Superior temporal gyrus (tissue), 1 donor: Measurements from ENCODE around the gene KIAA1217.
"Not testable (repeated sequence)": the region's sequence is repeated elsewhere in the genome, so short reads cannot be mapped to it uniquely, and the experiment has no call there.

Experiments used
- DNase-seq: peaks from one replicate; pipeline ENCODE4 v3.0.0-alpha.2; 2016; ENCODE audit errors: extremely low spot score

KIAA1217 gene

GRCh38 chr10:24340883-24341282 lies 131.9 kb downstream of the KIAA1217 start:
- DNase-seq, result no peak

- no peak for DNase-seq
Observed at GRCh38 chr10:24341371-24341770, 132.4 kb downstream of the KIAA1217 start.

- no peak for DNase-seq
Observed at GRCh38 chr10:24341897-24342296, 133.0 kb downstream of the KIAA1217 start.

GRCh38 chr10:24343686-24344085 lies 134.7 kb downstream of the KIAA1217 start:
- DNase-seq, result no peak

GRCh38 chr10:24344279-24344678 lies 135.3 kb downstream of the KIAA1217 start:
- no peak for DNase-seq

GRCh38 chr10:24344695-24345463 lies 135.9 kb downstream of the KIAA1217 start:
- DNase-seq, result no peak

- no peak for DNase-seq
Observed at GRCh38 chr10:24346877-24347519, 138.1 kb downstream of the KIAA1217 start.

- DNase-seq, result no peak
Observed at GRCh38 chr10:24349379-24350001, 140.6 kb downstream of the KIAA1217 start.

GRCh38 chr10:24350070-24350921 lies 141.4 kb downstream of the KIAA1217 start:
- no peak for DNase-seq

- DNase-seq, result not testable (repeated sequence)
Observed at GRCh38 chr10:24350922-24351225, 141.9 kb downstream of the KIAA1217 start.

- DNase-seq, result no peak
Observed at GRCh38 chr10:24351961-24352360, 143.0 kb downstream of the KIAA1217 start.

GRCh38 chr10:24352399-24352798 lies 143.5 kb downstream of the KIAA1217 start:
- DNase-seq, result no peak

GRCh38 chr10:24353319-24353718 lies 144.4 kb downstream of the KIAA1217 start:
- no peak for DNase-seq

GRCh38 chr10:24355056-24355688 lies 146.2 kb downstream of the KIAA1217 start:
- no peak for DNase-seq

GRCh38 chr10:24357344-24358004 lies 148.5 kb downstream of the KIAA1217 start:
- DNase-seq, result no peak

- DNase-seq, result no peak
Observed at GRCh38 chr10:24358022-24358421, 149.1 kb downstream of the KIAA1217 start.

- peak; percentile 85 for DNase-seq
Observed at GRCh38 chr10:24360282-24361127, 151.6 kb downstream of the KIAA1217 start.

- no peak for DNase-seq
Observed at GRCh38 chr10:24363070-24363469, 154.1 kb downstream of the KIAA1217 start.

GRCh38 chr10:24367688-24368087 lies 158.8 kb downstream of the KIAA1217 start:
- DNase-seq, result no peak

GRCh38 chr10:24370877-24371276 lies 161.9 kb downstream of the KIAA1217 start:
- no peak for DNase-seq
